ENCODE measurements around the gene PIK3R6. TPM values are rescaled to one million over a fixed set of nuclear protein-coding genes. Genes with fewer than 3 reads are reported as not detected.

Gene PIK3R6
- total RNA-seq, 4 donors from 2014 or later = 0.88 to 14.9 (median 2.8) TPM

GRCh38 chr17:8849311-8850041, 18.0 kb downstream of the PIK3R6 start:
- Histone ChIP-seq H3K36me3 (no peaks in the 10 kb centered on the region), H3K4me3 (no peak overlapping the region), H3K27me3 (no peaks in the 10 kb centered on the region), H3K9me3 (no peaks in the 10 kb centered on the region), H3K27ac (no peak overlapping the region), H3K4me1 (no peaks in the 10 kb centered on the region)
- peak in 1 of 3 donors; percentile 32 for DNase-seq
- TF ChIP-seq CTCF (IDR thresholded peaks at IDR 0.05) (no peak), POLR2A (IDR thresholded peaks at IDR 0.05) (no peak)

GRCh38 chr17:8847891-8848290, 19.6 kb downstream of the PIK3R6 start:
- Histone ChIP-seq H3K4me1 (no peaks in the 10 kb centered on the region), H3K4me3 (no peak overlapping the region), H3K27me3 (no peaks in the 10 kb centered on the region), H3K27ac (no peak overlapping the region), H3K9me3 (no peaks in the 10 kb centered on the region), H3K36me3 (no peaks in the 10 kb centered on the region)
- peak in 1 of 3 donors; percentile 2 for DNase-seq
- TF ChIP-seq CTCF (IDR thresholded peaks at IDR 0.05) = no peak

- no peaks in the 10 kb centered on the region for H3K4me1 ChIP-seq
- no peak overlapping the region for H3K4me3 ChIP-seq
- no peaks in the 10 kb centered on the region for H3K36me3 ChIP-seq
- no peak for DNase-seq
- H3K27ac ChIP-seq = no peak overlapping the region
- no peaks in the 10 kb centered on the region for H3K9me3 ChIP-seq
- H3K27me3 ChIP-seq = no peaks in the 10 kb centered on the region
- no peak for TF ChIP-seq CTCF (IDR thresholded peaks at IDR 0.05)
- no peak for TF ChIP-seq POLR2A (IDR thresholded peaks at IDR 0.05)
Observed at GRCh38 chr17:8846768-8847211, 20.7 kb downstream of the PIK3R6 start.

- Histone ChIP-seq H3K36me3 (no peaks in the 10 kb centered on the region), H3K4me1 (no peaks in the 10 kb centered on the region), H3K27me3 (no peaks in the 10 kb centered on the region), H3K4me3 (no peak overlapping the region), H3K9me3 (no peaks in the 10 kb centered on the region), H3K27ac (peak overlapping the region in 1 of 4 donors; percentile 44)
- DNase-seq = no peak
- TF ChIP-seq CTCF (IDR thresholded peaks at IDR 0.05) = no peak
- TF ChIP-seq POLR2A (IDR thresholded peaks at IDR 0.05) = no peak
Observed at GRCh38 chr17:8844229-8845218, 22.9 kb downstream of the PIK3R6 start.

- Histone ChIP-seq H3K4me1 (no peaks in the 10 kb centered on the region), H3K9me3 (no peaks in the 10 kb centered on the region), H3K27me3 (no peaks in the 10 kb centered on the region), H3K4me3 (no peak overlapping the region), H3K27ac (peak overlapping the region in 1 of 4 donors; percentile 44), H3K36me3 (no peaks in the 10 kb centered on the region)
- no peak for DNase-seq
- TF ChIP-seq CTCF (IDR thresholded peaks at IDR 0.05) (no peak), POLR2A (IDR thresholded peaks at IDR 0.05) (no peak)
Observed at GRCh38 chr17:8843344-8843743, 24.1 kb downstream of the PIK3R6 start.
